Measurements from ENCODE around the gene ALK. TPM values are rescaled to one million over a fixed set of nuclear protein-coding genes. Genes with fewer than 3 reads are reported as not detected.

ALK gene
- total RNA-seq, 4 donors from 2014 or later: 0.88 to 1.3 (median 1.3) TPM; not detected in 1

- Histone ChIP-seq H3K36me3 (no peaks in the 10 kb centered on the region), H3K27me3 (no peaks in the 10 kb centered on the region), H3K27ac (no peak overlapping the region), H3K4me1 (no peaks in the 10 kb centered on the region), H3K4me3 (no peak overlapping the region), H3K9me3 (no peaks in the 10 kb centered on the region)
- TF ChIP-seq CTCF (IDR thresholded peaks at IDR 0.05): no peak
- no peak for TF ChIP-seq POLR2A (IDR thresholded peaks at IDR 0.05)
- DNase-seq: no peak
Observed at GRCh38 chr2:29228947-29229346, 692.4 kb downstream of the ALK start.

GRCh38 chr2:29227935-29228675 lies 693.3 kb downstream of the ALK start:
- Histone ChIP-seq H3K9me3 (no peaks in the 10 kb centered on the region), H3K36me3 (no peaks in the 10 kb centered on the region), H3K27ac (no peak overlapping the region), H3K27me3 (no peaks in the 10 kb centered on the region), H3K4me3 (no peak overlapping the region), H3K4me1 (no peaks in the 10 kb centered on the region)
- TF ChIP-seq CTCF (IDR thresholded peaks at IDR 0.05): no peak
- TF ChIP-seq POLR2A (IDR thresholded peaks at IDR 0.05): no peak
- peak in 1 of 3 donors; percentile 37 for DNase-seq

- peak in 1 of 3 donors; percentile 19 for DNase-seq
- no peak overlapping the region for H3K27ac ChIP-seq
- H3K4me3 ChIP-seq: no peak overlapping the region
- H3K27me3 ChIP-seq: no peaks in the 10 kb centered on the region
- TF ChIP-seq CTCF (IDR thresholded peaks at IDR 0.05) (no peak), POLR2A (IDR thresholded peaks at IDR 0.05) (no peak)
- no peaks in the 10 kb centered on the region for H3K36me3 ChIP-seq
- H3K9me3 ChIP-seq: no peaks in the 10 kb centered on the region
- H3K4me1 ChIP-seq: no peaks in the 10 kb centered on the region
Observed at GRCh38 chr2:29226808-29227207, 694.6 kb downstream of the ALK start.

GRCh38 chr2:29226375-29226774 lies 695.0 kb downstream of the ALK start:
- no peaks in the 10 kb centered on the region for H3K4me1 ChIP-seq
- no peak overlapping the region for H3K27ac ChIP-seq
- H3K27me3 ChIP-seq: no peaks in the 10 kb centered on the region
- no peaks in the 10 kb centered on the region for H3K36me3 ChIP-seq
- H3K4me3 ChIP-seq: no peak overlapping the region
- no peaks in the 10 kb centered on the region for H3K9me3 ChIP-seq
- TF ChIP-seq CTCF (IDR thresholded peaks at IDR 0.05): no peak
- no peak for DNase-seq

- Histone ChIP-seq H3K9me3 (no peaks in the 10 kb centered on the region), H3K4me1 (no peaks in the 10 kb centered on the region), H3K27ac (no peak overlapping the region), H3K27me3 (no peaks in the 10 kb centered on the region), H3K4me3 (no peak overlapping the region), H3K36me3 (no peaks in the 10 kb centered on the region)
- DNase-seq: no peak
- no peak for TF ChIP-seq POLR2A (IDR thresholded peaks at IDR 0.05)
- TF ChIP-seq CTCF (IDR thresholded peaks at IDR 0.05): no peak
Observed at GRCh38 chr2:29225814-29226213, 695.6 kb downstream of the ALK start.

All from Peyer's patch (tissue), 4 donors.